Measurements from ENCODE around the gene PNPLA2.
A peak's percentile ranks its signal among the peaks of the same experiment; 100 is the strongest.

Gene PNPLA2

DNA sequence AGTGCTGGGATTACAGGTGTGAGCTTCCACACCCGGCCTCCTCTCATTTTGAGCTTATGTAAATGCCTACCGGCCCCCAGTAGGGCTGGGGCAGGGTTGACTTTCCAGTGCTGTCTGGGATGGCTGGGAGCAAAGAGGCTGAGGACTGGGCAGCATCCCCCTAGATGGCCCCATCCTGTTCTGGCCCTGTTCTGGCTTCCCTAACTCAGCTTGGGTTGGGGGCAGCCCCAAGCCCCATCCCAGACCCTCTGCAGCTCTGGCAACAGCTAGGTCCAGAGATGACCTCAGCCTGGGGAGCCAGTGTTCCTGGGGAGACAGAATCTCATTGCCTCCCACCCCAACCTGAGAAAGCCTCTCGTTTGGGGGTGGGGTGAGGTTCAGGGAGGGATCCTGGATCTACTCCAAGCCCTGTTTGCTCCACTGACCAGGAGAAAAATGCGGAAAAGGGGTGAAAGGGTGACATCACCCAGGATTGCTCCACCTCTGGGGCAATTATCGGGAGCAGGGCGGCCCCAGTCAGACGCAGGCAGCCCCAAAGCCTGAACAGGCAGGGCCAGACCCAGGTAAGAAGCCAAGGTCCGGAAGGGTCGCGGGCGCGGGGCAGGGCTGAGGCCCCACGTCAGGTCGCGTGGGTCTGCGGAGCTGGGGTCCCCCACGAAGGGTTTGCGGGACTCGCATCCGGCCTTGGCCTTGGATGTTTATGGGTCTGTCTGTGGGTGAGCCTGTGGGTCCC is at the start of gene PNPLA2:
Gene PNPLA2 (plus strand): TSS at position 519 of the 733 bp plus-strand sequence. CDS start 805 bp downstream, outside the sequence.
- no peak for DNase-seq

DNA sequence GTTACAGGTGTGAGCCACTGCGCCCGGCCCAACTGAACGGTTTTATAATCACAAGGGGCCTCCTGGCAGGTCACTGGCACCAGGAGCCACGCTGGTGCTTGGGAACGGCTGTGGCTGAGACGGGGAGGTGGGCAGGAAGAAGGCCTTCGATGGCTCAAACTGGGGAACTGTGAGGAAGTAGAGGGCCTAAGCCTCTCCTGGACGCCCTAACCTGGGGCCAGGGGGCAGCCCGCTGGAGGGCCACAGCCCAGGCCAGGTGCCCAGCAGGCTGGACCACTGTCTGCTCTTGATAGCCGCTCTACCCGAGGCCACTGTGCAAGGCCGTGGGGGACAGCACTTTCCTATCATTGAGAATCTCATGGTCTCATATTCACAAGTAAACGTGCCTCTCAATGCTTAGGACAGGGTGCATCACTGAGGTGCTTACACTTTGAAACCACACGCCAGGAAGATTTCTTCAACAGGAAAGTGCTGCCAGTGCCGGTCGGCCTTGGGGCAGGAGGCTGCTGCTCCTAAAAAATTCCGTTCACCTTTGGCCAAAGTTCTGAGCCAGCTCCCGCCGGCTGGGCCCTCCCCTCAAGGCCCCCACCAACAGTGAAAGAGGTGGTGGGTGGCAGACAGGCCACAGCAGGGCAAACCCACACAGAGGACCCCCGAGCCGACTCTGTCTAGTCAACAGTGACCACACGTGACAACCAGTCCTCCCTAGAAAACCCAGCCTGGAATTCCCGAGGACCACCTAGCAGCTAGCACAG is 48.6 kb upstream of the PNPLA2 start:
- no peak for DNase-seq

GRCh38 chr11:770642-771616 is 47.8 kb upstream of the PNPLA2 start:
- no peak for DNase-seq

DNA sequence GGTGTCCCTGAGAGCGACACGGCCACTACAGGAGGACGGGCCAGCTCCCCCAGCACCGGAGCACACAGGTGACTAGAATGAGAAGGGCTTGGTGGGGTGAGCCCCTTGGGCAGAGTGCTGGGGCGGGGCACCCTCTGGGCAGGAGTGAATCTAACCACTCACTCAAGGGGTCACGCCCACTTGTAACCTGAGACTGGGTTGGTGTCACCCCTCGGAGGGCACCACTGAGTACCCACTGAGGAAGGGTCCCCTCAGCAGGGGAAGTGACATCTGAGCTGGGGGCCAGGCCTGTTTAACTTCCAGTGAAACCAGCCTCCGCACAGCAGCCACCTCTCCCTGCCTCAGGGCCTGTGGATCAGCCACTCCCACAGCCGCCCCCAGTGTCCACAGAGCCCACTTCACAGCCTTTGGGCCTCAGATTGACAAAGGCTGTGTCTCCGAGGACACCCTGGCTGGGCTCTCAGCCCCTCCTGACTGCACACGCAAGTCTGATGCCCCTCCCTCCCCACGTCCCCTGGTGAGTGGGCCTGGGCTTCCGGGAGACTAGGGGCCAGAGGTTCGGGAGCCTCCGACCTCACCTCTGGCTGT is 47.0 kb upstream of the PNPLA2 start:
- no peak for DNase-seq

DNA sequence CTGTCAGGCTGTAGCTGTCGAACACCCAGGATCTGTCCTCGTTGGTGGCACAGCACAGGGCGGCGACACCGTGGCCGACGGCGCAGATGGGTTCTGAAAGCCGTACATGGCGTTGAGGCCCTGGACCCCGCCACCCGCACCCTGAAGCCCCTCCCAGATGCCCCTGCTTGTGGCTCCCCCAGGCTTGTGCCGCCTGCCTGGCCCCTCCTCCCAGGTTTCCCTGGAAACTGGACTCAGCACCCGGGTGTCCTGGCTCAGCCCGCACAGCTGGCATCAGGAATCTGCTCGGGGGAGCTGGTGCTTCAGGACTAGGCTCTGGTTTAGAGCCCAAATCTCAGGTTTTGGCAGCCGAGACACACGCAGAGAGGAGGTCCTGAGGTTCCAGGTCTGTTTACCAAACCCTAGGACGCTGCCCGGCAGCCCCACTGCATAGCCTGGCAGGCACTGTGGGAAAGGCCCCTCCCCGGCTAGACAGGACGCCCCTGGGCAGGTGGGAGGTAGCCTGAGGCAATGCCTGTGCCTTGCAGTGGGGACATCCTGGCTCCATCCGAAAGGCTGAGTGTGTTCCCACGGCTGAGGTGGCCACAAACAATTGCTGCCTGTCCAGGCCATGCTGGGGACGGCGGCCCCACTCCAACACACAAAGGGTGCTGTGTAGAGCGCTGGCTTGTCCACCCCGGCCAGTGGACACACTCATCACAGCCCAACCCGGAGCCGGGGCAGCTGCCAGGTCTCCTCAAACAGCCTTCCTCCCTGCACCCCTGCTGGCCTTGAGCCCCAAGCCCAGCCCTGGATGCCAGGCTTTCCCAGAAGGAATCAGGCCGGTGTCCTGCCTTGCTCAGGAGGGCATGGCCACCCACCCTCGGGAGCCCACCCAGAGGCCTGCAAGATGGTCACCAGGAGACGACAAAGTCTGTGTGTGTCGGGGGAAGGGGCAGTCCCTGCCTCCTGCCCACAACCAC is 46.0 kb upstream of the PNPLA2 start:
- no peak for DNase-seq

GRCh38 chr11:773425-773824 is 45.3 kb upstream of the PNPLA2 start:
- DNase-seq, result no peak

- no peak for DNase-seq
Observed at GRCh38 chr11:773830-774229, 44.9 kb upstream of the PNPLA2 start.

DNA sequence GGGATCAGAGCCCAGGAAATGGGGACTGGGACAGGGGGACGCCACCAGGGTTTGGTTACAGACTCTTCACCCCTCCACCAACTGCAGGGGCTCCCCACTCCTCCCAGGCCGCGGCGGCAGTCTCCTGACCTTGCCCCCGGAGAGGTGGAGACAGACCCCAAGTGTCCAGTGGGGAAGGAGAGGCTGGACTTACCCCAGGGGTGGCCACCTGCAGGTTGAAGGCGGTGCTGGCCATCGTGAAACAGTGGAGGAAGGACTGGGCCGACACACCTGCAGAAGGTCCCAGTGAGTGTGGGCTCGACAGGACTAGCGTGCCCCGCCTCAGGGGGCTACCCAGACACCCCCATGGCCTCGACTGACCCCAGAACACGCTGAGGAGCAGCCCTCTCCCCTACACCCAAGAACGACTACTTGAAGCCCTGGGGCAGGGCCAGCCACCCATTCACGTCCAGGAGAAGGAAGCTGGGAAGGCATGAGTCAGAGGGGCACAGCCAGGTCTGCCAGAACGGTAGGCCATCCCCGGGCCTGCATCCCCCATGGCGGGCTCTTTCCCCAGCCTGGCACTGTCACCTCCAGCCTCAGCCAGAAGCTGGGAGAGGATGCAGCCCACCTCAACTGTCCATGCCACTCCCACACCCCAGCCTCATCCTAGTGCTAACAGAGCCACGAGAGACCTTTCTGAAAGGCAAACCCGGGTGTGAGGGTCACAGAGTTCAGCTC is 43.7 kb upstream of the PNPLA2 start:
- DNase-seq, result no peak

DNA sequence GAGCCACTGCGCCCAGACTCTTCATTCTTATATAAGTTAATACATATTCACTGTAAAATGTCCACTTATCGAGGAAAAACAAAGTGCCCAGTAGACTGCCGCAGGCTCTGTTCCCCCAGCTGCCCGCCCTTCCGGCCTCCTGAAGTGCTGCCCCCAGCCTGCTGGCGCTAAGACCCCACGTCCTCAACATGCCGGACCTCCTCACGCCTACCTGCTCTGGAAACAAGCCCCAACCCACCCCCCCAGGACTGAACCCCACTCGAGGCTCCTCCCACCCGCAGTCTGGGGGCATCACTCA is 42.5 kb upstream of the PNPLA2 start:
- no peak for DNase-seq

- DNase-seq, result no peak
Observed at GRCh38 chr11:776561-777287, 42.0 kb upstream of the PNPLA2 start.

DNA sequence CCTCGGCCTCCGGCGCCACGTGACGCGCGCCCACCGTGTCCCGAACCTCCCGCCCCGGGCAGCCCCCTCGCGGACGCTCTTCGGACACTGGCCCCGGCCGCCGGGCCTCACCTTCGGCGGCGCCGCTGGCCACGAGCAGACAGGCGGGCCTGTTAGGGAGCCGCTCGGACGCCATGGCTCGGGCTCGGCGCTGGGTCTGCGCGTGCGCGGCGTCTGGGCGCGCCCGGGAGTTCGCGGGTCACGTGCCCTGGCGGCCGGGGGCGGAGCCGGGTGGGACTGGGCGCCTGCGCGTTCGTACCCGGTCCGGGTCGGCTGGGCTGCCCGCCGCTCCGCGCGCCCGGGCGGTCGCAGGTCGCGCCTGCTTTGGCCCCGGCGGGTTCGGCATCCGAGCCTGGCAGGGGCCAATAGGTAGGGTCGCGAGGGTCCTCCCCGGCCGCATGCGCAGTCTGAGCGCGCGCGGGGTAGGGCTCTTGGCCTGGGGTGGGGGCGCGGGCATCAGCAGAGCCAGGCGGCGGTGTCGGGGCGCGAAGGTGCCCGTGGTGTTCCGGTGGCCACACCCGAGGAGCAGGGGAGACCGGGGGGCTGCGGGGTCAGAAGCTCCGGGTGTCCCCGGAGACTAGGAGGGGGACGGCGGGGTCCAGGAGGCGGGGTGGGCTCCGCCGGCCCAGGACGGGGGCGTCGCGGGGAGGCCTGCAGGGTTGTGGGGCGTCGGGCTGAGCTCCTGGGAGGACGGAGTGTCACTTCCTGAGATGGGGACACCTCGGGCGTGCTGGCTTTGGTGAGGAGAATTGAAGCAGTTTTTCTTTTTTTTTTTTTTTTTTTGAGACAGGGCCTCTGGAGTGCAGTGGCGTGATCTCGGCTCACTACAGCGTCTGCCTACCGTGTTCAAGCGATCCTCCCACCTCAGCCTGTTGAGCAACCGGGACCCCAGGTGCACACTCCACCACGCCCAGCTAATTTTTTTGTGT is 41.1 kb upstream of the PNPLA2 start, which contains the start of gene GATD1:
Gene GATD1 (minus strand): TSS at position 200 of the 968 bp plus-strand sequence. CDS start 25 bp downstream, at position 175.
- peak; percentile 88 for DNase-seq

GRCh38 chr11:778976-779954 is 39.4 kb upstream of the PNPLA2 start:
- no peak for DNase-seq

DNA sequence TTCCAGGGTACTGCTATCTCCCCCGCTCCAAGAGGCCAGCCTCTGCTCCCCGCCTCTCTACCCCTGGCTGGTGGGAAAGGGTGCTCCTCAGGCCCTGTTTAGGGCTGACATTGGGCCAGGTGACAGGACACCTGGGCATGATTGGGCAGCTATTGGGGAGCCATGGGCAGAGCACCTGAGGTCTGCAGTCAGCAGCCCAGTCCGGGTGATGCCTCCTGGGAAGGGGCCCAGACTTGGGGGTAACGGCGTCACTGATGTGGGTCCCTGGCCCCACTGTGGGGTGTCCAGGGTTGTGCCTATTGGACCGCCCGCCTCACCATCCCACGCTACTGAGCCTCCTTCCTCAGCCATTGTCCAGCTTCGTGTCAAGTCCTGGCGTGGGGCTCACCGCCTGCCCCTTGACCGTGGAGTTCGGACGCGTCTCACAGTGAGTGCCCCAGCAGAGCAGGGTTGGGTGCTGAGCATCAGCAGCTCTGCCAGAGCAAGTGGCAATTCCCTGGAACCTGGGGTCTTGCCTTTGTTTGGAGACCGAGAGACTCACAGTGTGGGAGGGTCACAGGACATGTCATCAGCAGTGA is 38.7 kb upstream of the PNPLA2 start:
- no peak for DNase-seq

GRCh38 chr11:782264-783174 is 36.2 kb upstream of the PNPLA2 start:
- DNase-seq, result no peak

DNA sequence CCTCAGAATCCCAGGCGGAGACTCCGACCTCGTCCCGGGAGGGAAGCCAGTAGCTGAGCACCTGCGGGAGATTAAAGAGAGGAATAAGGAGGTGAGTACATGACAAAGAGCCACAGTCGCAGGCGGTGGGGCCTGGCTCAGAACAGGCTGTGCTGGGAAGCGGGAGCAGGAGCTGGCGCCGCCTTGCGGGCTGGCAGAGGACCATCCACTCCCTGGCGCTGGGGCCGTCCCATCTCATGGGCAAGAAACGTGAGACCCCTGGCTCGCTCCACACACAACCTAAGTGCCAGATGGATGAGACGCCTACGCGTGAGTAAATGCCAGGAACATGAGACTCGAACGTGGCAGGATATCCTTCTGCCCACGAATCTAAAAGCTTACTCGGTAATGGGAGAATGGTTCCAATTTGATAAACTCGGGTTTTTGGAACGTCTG is 35.1 kb upstream of the PNPLA2 start:
- DNase-seq, result no peak

Measured in activated T-cell treated with anti-CD3 and anti-CD28 coated beads for 4 hours (primary cell).